NB4 (cell line): Measurements from ENCODE around the gene CENPI.

ENCODE experiments used
- CTCF ChIP-seq: IDR thresholded peaks from one replicate; pipeline ENCODE4 v1.5.1; 2012; ENCODE audit warnings: low read depth, low read length
- MYC ChIP-seq: IDR thresholded peaks from 2 replicates; pipeline ENCODE4 v1.6.1; 2011; ENCODE audit warnings: low read depth, low read length
- POLR2A ChIP-seq: IDR thresholded peaks from 2 replicates; pipeline ENCODE4 v1.6.1; 2011; ENCODE audit warnings: mild to moderate bottlenecking; ENCODE audit not compliant: insufficient read length; ENCODE audit errors: extremely low read depth
- TF ChIP-seq, protein P1 (sequence below): IDR thresholded peaks from 2 replicates; pipeline ENCODE4 v1.6.1; 2011; ENCODE audit warnings: low read depth, low read length

DNA sequence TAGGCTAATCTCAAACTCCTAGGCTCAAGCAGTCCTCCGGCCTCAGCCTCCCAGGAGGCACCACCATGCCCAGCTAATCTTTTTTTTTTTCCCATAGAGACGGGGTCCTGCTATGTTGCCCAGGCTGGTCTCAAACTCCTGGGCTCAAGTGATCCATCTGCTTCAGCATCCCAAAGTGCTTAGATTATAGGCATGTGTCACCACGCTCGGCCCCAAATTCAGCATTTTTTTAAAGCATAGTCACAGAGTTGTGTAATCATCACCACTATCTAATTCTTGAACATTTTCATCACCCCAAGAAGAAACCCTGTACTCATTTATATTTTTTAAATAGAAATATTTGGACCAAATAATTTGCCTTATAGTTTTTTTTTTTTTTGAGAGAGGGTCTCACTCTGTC lies 10.3 kb downstream of the CENPI start:
- TF ChIP-seq CTCF, result no peak
- no peak for TF ChIP-seq POLR2A
- no peak for TF ChIP-seq MYC
- TF ChIP-seq, protein P1, sequence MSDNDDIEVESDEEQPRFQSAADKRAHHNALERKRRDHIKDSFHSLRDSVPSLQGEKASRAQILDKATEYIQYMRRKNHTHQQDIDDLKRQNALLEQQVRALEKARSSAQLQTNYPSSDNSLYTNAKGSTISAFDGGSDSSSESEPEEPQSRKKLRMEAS, result no peak
